ENCODE data around the gene C16orf74. TPM values are rescaled to one million over a fixed set of nuclear protein-coding genes. Genes with fewer than 3 reads are reported as not detected.
A peak's percentile ranks its signal among the peaks of the same experiment; 100 is the strongest.

C16orf74 gene
- total and polyA plus RNA-seq, 2 experiments from 2014 or later, result 3.8 to 7.0 TPM

GRCh38 chr16:85798901-85799496 lies 48.1 kb upstream of the C16orf74 start:
- H3K79me2 ChIP-seq (ENCODE audit: insufficient read depth), result peaks cover 97% of the 10 kb centered on the region
- H3K36me3 ChIP-seq (ENCODE audit: low read depth), result peaks cover 24% of the 10 kb centered on the region
- peak; percentile 68 for DNase-seq
- peaks cover 13% of the 10 kb centered on the region for H3K4me1 ChIP-seq (ENCODE audit: insufficient read depth)
- peak overlapping the region; percentile 93 for H3K4me2 ChIP-seq (ENCODE audit: unreplicated experiment)
- no peaks in the 10 kb centered on the region for H3K9me2 ChIP-seq (ENCODE audit: insufficient read depth)
- peak overlapping the region; percentile 73 for H3K27ac ChIP-seq
- no peaks in the 10 kb centered on the region for H3F3A ChIP-seq (ENCODE audit: insufficient read depth)
- in situ Hi-C loops (cut with MboI), result no loop called here
- TF ChIP-seq EZH2 (IDR thresholded peaks at IDR 0.05; ENCODE audit: insufficient read depth, poor library complexity, severe bottlenecking) (no peak), EZH2phosphoT487 (IDR thresholded peaks at IDR 0.05; ENCODE audit: insufficient read depth, low read depth) (no peak)
- H3K9ac ChIP-seq, result peak overlapping the region; percentile 93
- 2% methylated on average over 13 to 29 of the region's 51 CpGs for WGBS, 2 experiments (ENCODE audit: low coverage in 1 of 2, low lambda C conversion rate in 2 of 2, missing lambda C conversion rate in 2 of 2)
- peak overlapping the region; percentile 80 for H3K4me3 ChIP-seq
- no peaks in the 10 kb centered on the region for H3K27me3 ChIP-seq (replicated peaks; ENCODE audit: insufficient read depth)
- H3K9me3 ChIP-seq (ENCODE audit: low read depth), result no peaks in the 10 kb centered on the region
- H4K20me1 ChIP-seq (ENCODE audit: insufficient read depth), result no peaks in the 10 kb centered on the region; the same call in 1 of the 2 replicates
- peak overlapping the region; percentile 83 for H2AFZ ChIP-seq

- WGBS, 2 experiments (ENCODE audit: low coverage in 1 of 2, low lambda C conversion rate in 2 of 2, missing lambda C conversion rate in 2 of 2), result 11 to 12% methylated on average over 17 of the region's 17 CpGs
- no peaks in the 10 kb centered on the region for H3K9me2 ChIP-seq (ENCODE audit: insufficient read depth)
- no peaks in the 10 kb centered on the region for H3K27me3 ChIP-seq (replicated peaks; ENCODE audit: insufficient read depth)
- no peaks in the 10 kb centered on the region for H3K9me3 ChIP-seq (ENCODE audit: low read depth)
- H3K79me2 ChIP-seq (ENCODE audit: insufficient read depth), result peaks cover 97% of the 10 kb centered on the region
- peak overlapping the region; percentile 73; the same call in 1 of the 2 replicates for H3K27ac ChIP-seq
- H3F3A ChIP-seq (ENCODE audit: insufficient read depth), result no peaks in the 10 kb centered on the region
- no peaks in the 10 kb centered on the region; the same call in 1 of the 2 replicates for H4K20me1 ChIP-seq (ENCODE audit: insufficient read depth)
- H3K9ac ChIP-seq, result peak overlapping the region; percentile 93
- H3K4me3 ChIP-seq, result peak overlapping the region; percentile 80
- H3K36me3 ChIP-seq (ENCODE audit: low read depth), result peaks cover 21% of the 10 kb centered on the region
- in situ Hi-C loops (cut with MboI), result no loop called here
- TF ChIP-seq EZH2phosphoT487 (IDR thresholded peaks at IDR 0.05; ENCODE audit: insufficient read depth, low read depth), result no peak
- no peak for TF ChIP-seq EZH2 (IDR thresholded peaks at IDR 0.05; ENCODE audit: insufficient read depth, poor library complexity, severe bottlenecking)
- peak overlapping the region; percentile 93 for H3K4me2 ChIP-seq (ENCODE audit: unreplicated experiment)
- H2AFZ ChIP-seq, result peak overlapping the region; percentile 83
- H3K4me1 ChIP-seq (ENCODE audit: insufficient read depth), result peaks cover 13% of the 10 kb centered on the region
- DNase-seq, result no peak
Measured at GRCh38 chr16:85798283-85798776, 47.4 kb upstream of the C16orf74 start.

GRCh38 chr16:85796599-85796998 lies 45.7 kb upstream of the C16orf74 start:
- Histone ChIP-seq H2AFZ (no peak overlapping the region), H3F3A (ENCODE audit: insufficient read depth) (no peaks in the 10 kb centered on the region), H3K9ac (no peak overlapping the region), H3K9me3 (ENCODE audit: low read depth) (no peaks in the 10 kb centered on the region), H3K27ac (no peak overlapping the region), H3K4me1 (ENCODE audit: insufficient read depth) (peaks cover 13% of the 10 kb centered on the region), H3K79me2 (ENCODE audit: insufficient read depth) (peaks cover 100% of the 10 kb centered on the region), H4K20me1 (ENCODE audit: insufficient read depth) (no peaks in the 10 kb centered on the region), H3K27me3 (replicated peaks; ENCODE audit: insufficient read depth) (no peaks in the 10 kb centered on the region), H3K4me2 (ENCODE audit: unreplicated experiment) (no peak overlapping the region), H3K36me3 (ENCODE audit: low read depth) (peaks cover 5% of the 10 kb centered on the region), H3K9me2 (ENCODE audit: insufficient read depth) (no peaks in the 10 kb centered on the region), H3K4me3 (no peak overlapping the region)
- TF ChIP-seq EZH2 (IDR thresholded peaks at IDR 0.05; ENCODE audit: insufficient read depth, poor library complexity, severe bottlenecking) (no peak), EZH2phosphoT487 (IDR thresholded peaks at IDR 0.05; ENCODE audit: insufficient read depth, low read depth) (no peak)
- DNase-seq, result no peak
- in situ Hi-C loops (cut with MboI), result no loop called here
- 94 to 95% methylated on average over 7 of the region's 7 CpGs for WGBS, 2 experiments (ENCODE audit: low coverage in 1 of 2, low lambda C conversion rate in 2 of 2, missing lambda C conversion rate in 2 of 2)

- H3K27ac ChIP-seq, result no peak overlapping the region
- peaks cover 100% of the 10 kb centered on the region for H3K79me2 ChIP-seq (ENCODE audit: insufficient read depth)
- WGBS, 2 experiments (ENCODE audit: low coverage in 1 of 2, low lambda C conversion rate in 2 of 2, missing lambda C conversion rate in 2 of 2), result 92 to 95% methylated on average over 6 of the region's 6 CpGs
- no peak overlapping the region for H2AFZ ChIP-seq
- no peak for TF ChIP-seq EZH2 (IDR thresholded peaks at IDR 0.05; ENCODE audit: insufficient read depth, poor library complexity, severe bottlenecking)
- DNase-seq, result no peak
- H3K9me3 ChIP-seq (ENCODE audit: low read depth), result no peaks in the 10 kb centered on the region
- H4K20me1 ChIP-seq (ENCODE audit: insufficient read depth), result no peaks in the 10 kb centered on the region
- no peaks in the 10 kb centered on the region for H3K9me2 ChIP-seq (ENCODE audit: insufficient read depth)
- no peaks in the 10 kb centered on the region for H3K27me3 ChIP-seq (replicated peaks; ENCODE audit: insufficient read depth)
- H3K4me2 ChIP-seq (ENCODE audit: unreplicated experiment), result no peak overlapping the region
- peaks cover under 1% of the 10 kb centered on the region; the same call in 1 of the 2 replicates for H3K36me3 ChIP-seq (ENCODE audit: low read depth)
- H3K4me1 ChIP-seq (ENCODE audit: insufficient read depth), result peaks cover 13% of the 10 kb centered on the region
- H3F3A ChIP-seq (ENCODE audit: insufficient read depth), result no peaks in the 10 kb centered on the region
- in situ Hi-C loops (cut with MboI), result no loop called here
- H3K4me3 ChIP-seq, result no peak overlapping the region
- no peak overlapping the region for H3K9ac ChIP-seq
Measured at GRCh38 chr16:85796152-85796551, 45.3 kb upstream of the C16orf74 start.

All from GM23248 (cell line).